Measurements from ENCODE around the gene TTLL1. TPM values are rescaled to one million over a fixed set of nuclear protein-coding genes. Genes with fewer than 3 reads are reported as not detected.

Gene TTLL1
- total RNA-seq, 2 donors from 2014 or later: 4.4 to 5.2 TPM

GRCh38 chr22:43127166-43127908 lies 38.1 kb upstream of the TTLL1 start:
- Histone ChIP-seq H3K4me1 (peaks cover 0 to 29% of the 10 kb centered on the region in 2 donors), H3K27ac (no peak overlapping the region), H3K9me3 (no peaks in the 10 kb centered on the region), H3K27me3 (no peaks in the 10 kb centered on the region), H3K4me3 (no peak overlapping the region), H3K36me3 (no peaks in the 10 kb centered on the region)
- DNase-seq (ENCODE audit: low spot score): no peak
- TF ChIP-seq, protein P1, sequence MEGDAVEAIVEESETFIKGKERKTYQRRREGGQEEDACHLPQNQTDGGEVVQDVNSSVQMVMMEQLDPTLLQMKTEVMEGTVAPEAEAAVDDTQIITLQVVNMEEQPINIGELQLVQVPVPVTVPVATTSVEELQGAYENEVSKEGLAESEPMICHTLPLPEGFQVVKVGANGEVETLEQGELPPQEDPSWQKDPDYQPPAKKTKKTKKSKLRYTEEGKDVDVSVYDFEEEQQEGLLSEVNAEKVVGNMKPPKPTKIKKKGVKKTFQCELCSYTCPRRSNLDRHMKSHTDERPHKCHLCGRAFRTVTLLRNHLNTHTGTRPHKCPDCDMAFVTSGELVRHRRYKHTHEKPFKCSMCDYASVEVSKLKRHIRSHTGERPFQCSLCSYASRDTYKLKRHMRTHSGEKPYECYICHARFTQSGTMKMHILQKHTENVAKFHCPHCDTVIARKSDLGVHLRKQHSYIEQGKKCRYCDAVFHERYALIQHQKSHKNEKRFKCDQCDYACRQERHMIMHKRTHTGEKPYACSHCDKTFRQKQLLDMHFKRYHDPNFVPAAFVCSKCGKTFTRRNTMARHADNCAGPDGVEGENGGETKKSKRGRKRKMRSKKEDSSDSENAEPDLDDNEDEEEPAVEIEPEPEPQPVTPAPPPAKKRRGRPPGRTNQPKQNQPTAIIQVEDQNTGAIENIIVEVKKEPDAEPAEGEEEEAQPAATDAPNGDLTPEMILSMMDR (IDR thresholded peaks at IDR 0.05): no peak

GRCh38 chr22:43126501-43127165 lies 37.4 kb upstream of the TTLL1 start:
- Histone ChIP-seq H3K36me3 (no peaks in the 10 kb centered on the region), H3K27ac (no peak overlapping the region), H3K4me3 (no peak overlapping the region), H3K4me1 (peaks cover 0 to 22% of the 10 kb centered on the region in 2 donors), H3K9me3 (no peaks in the 10 kb centered on the region), H3K27me3 (no peaks in the 10 kb centered on the region)
- TF ChIP-seq, protein P1 (IDR thresholded peaks at IDR 0.05): no peak
- no peak for DNase-seq (ENCODE audit: low spot score)

- Histone ChIP-seq H3K27me3 (no peaks in the 10 kb centered on the region), H3K27ac (no peak overlapping the region), H3K4me3 (no peak overlapping the region), H3K9me3 (no peaks in the 10 kb centered on the region), H3K36me3 (no peaks in the 10 kb centered on the region), H3K4me1 (no peaks in the 10 kb centered on the region)
- no peak for DNase-seq (ENCODE audit: low spot score)
- TF ChIP-seq, protein P1 (IDR thresholded peaks at IDR 0.05): no peak
Observed at GRCh38 chr22:43118953-43119458, 29.8 kb upstream of the TTLL1 start.

DNA sequence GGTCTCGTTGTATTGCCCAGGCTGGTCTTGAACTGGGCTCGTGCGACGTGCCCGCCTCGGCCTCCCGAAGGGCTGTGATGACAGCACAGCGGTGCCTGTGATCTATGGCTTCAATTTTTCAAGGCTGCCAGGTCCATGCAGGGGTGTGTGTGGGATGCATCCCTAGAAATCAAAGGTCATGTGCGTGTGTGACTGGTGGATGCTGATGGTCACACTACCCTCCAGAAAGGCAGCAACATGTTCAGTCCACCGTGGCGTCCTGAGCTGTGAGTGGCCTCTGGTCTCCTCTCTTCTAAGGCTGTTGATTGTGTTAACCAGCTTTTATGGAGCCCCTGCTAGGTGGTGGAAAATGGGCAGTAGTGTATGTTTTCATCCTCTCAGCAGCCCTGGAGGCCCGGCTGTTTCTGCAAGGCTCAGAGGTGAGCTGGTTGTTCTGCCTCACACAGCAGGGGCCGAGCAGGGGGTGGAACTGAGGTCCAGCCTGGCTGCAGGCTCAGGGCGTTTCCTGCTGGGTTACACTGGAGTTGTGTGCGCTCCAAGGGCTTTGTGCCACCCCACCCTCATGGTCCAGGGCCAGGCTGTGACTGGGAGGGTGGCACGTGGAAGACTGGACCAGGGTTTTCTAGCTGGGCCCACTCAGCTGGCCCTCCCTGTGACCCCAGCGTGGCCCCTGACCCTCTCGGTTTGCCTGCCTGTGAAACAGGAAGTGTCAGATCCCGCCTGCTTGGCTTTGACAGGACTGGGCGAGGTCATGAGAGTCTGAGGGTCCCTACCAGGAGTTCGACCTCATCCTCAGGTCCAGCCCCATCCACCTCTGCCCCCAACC lies 29.0 kb upstream of the TTLL1 start:
- H3K27me3 ChIP-seq: no peaks in the 10 kb centered on the region
- H3K27ac ChIP-seq: no peak overlapping the region
- no peak overlapping the region for H3K4me3 ChIP-seq
- no peaks in the 10 kb centered on the region for H3K9me3 ChIP-seq
- H3K4me1 ChIP-seq: no peaks in the 10 kb centered on the region
- TF ChIP-seq, protein P1 (IDR thresholded peaks at IDR 0.05): no peak
- H3K36me3 ChIP-seq: no peaks in the 10 kb centered on the region
- no peak for DNase-seq (ENCODE audit: low spot score)

DNA sequence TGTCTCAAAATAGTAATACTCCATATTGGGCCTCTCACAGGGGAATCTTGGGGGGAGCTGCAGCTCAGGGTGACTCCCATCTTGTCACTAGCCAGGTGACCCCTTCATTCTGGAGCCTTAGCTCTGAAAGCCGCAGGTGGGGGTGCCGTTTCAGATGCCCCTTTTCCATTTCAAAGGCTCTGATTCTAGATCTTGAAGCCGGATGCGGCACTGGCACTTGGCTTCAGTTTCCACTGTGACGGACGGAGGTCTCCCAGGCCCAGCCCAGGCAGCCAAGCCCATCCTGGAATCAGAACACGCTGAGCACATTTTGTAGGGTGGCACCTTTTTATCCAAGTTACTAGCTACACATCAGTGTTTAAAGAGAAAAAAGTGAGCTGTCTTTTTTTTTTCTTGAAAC lies 27.7 kb upstream of the TTLL1 start:
- Histone ChIP-seq H3K4me3 (no peak overlapping the region), H3K27me3 (no peaks in the 10 kb centered on the region), H3K36me3 (no peaks in the 10 kb centered on the region), H3K9me3 (no peaks in the 10 kb centered on the region), H3K4me1 (no peaks in the 10 kb centered on the region), H3K27ac (no peak overlapping the region)
- TF ChIP-seq, protein P1 (IDR thresholded peaks at IDR 0.05): no peak
- DNase-seq (ENCODE audit: low spot score): no peak

All from right atrium auricular region (tissue), 2 donors.